ENCODE measurements around the gene CADM1. TPM values are rescaled to one million over a fixed set of nuclear protein-coding genes. Genes with fewer than 3 reads are reported as not detected.

CADM1 gene
- polyA plus RNA-seq, 1 donor (not counting 4 experiments of a cell fraction or from before 2014, with no cell fraction given): 9.5 TPM

DNA sequence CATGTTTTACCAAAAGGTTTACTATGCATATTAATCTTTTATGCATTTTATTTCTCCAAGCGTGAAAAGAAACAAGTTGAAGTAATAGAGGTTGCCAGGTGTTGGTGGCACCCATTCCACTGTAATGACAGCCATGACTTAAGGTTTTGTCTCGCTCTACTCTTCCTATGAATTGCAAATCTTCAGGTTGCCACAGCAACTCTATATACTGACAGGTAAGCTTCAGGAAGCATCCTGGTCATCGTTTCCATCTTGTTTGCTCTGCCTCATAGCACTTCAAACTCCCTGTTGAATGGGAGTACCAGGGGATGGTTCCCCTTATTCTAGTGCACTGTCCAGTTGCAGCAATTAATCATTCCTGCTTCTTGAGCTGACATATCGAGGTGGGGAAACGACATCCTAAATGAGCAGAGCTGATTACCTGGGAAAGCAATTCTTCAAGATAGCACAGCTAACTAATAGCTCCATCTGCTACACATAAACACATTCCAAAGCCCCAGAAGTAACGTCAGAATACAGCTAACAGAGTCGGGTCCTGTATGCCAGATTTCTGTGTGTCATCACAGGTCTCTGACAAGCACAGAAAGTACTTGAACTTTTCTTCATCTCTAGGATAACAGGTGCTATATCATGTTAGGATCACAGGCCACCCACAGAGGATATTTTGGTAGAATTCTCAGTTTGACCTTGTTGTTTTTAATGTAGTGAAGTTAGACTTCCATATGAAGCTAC lies 80.3 kb downstream of the CADM1 start:
- H2AFZ ChIP-seq (ENCODE audit: control insufficient read depth, low read length): no peak overlapping the region
- no peak for DNase-seq (ENCODE audit: low read depth, low spot score)
- FAIRE-seq: no peak
- H3K27me3 ChIP-seq (ENCODE audit: control insufficient read depth, extremely low read depth, insufficient read depth, low read length): no peaks in the 10 kb centered on the region
- no peaks in the 10 kb centered on the region for H3K79me2 ChIP-seq (ENCODE audit: control insufficient read depth, insufficient read depth, low read length)
- H3K4me2 ChIP-seq (ENCODE audit: control insufficient read depth, extremely low read depth, insufficient read depth, low read depth, low read length): no peak overlapping the region
- no peaks in the 10 kb centered on the region for H3K36me3 ChIP-seq (ENCODE audit: control insufficient read depth in 2 of 2, extremely low read depth in 1 of 2, insufficient read depth in 2 of 2, low read length in 2 of 2)
- no peaks in the 10 kb centered on the region for H3K9me3 ChIP-seq (ENCODE audit: control insufficient read depth, low read depth, low read length)
- H3K9me1 ChIP-seq (ENCODE audit: control insufficient read depth, extremely low read depth, insufficient read depth, low read length): no peaks in the 10 kb centered on the region
- dilution Hi-C loops (cut with MboI; ENCODE audit: extremely low pct_ligation_motif_present, low sequenced_read_pairs): no loop called here
- H3K4me1 ChIP-seq (ENCODE audit: control insufficient read depth, extremely low read depth, insufficient read depth, low read length): no peaks in the 10 kb centered on the region
- no peak for TF ChIP-seq EZH2 (IDR thresholded peaks at IDR 0.05; ENCODE audit: low read length)
- TF ChIP-seq, protein P1, sequence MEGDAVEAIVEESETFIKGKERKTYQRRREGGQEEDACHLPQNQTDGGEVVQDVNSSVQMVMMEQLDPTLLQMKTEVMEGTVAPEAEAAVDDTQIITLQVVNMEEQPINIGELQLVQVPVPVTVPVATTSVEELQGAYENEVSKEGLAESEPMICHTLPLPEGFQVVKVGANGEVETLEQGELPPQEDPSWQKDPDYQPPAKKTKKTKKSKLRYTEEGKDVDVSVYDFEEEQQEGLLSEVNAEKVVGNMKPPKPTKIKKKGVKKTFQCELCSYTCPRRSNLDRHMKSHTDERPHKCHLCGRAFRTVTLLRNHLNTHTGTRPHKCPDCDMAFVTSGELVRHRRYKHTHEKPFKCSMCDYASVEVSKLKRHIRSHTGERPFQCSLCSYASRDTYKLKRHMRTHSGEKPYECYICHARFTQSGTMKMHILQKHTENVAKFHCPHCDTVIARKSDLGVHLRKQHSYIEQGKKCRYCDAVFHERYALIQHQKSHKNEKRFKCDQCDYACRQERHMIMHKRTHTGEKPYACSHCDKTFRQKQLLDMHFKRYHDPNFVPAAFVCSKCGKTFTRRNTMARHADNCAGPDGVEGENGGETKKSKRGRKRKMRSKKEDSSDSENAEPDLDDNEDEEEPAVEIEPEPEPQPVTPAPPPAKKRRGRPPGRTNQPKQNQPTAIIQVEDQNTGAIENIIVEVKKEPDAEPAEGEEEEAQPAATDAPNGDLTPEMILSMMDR (optimal IDR thresholded peaks at IDR 0.05 in 1 of 3, IDR thresholded peaks at IDR 0.05 in 1 of 3, conservative IDR thresholded peaks at IDR 0.05 in 1 of 3; ENCODE audit: extremely low read depth in 1 of 3, insufficient read depth in 2 of 3, low read length in 3 of 3): no peak
- H4K20me1 ChIP-seq (ENCODE audit: control insufficient read depth, extremely low read depth, insufficient read depth, low read length): no peaks in the 10 kb centered on the region
- H3K9ac ChIP-seq (ENCODE audit: control insufficient read depth, extremely low read depth, insufficient read depth, low read length): no peak overlapping the region
- H3K4me3 ChIP-seq (ENCODE audit: control insufficient read depth in 2 of 3, extremely low read depth in 1 of 3, insufficient read depth in 2 of 3, low read depth in 1 of 3, low read length in 3 of 3): no peak overlapping the region
- H3K27ac ChIP-seq (ENCODE audit: control insufficient read depth, insufficient read depth, low read length): no peak overlapping the region

DNA sequence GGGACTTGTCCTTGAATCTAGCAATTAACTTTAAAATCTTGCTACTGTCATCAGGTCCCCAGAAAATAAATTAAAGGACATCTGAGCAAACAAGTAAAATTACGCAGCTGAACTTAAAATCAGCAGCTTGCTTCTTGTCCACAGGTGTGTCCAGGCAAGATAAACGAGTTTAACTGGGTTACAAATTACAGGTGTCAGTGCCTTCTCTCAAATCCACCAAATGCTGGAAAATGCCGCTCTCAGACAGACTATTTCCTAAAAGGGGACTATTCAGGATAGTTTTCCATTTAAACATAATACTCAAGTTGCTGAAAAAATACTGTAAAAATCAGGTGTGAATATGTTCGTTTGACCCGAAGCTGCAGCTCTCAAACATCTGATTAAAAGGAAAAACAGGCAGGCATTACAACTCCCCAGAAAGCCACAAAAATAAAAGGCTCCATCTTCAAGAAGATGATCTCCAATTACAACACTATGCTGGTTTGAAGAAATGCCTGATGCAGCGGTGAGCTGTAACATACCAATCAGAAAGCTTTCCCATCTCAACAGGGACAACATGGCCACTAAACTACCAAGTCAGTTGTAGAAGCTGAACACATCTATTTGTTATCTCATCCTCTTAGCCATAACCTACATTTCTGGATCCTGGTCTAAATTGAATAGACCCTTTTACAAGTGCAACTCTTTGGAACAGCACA lies 82.1 kb downstream of the CADM1 start:
- Histone ChIP-seq H3K27ac (ENCODE audit: control insufficient read depth, insufficient read depth, low read length) (no peak overlapping the region), H2AFZ (ENCODE audit: control insufficient read depth, low read length) (no peak overlapping the region), H3K27me3 (ENCODE audit: control insufficient read depth, extremely low read depth, insufficient read depth, low read length) (no peaks in the 10 kb centered on the region), H3K9me1 (ENCODE audit: control insufficient read depth, extremely low read depth, insufficient read depth, low read length) (no peaks in the 10 kb centered on the region), H3K9me3 (ENCODE audit: control insufficient read depth, low read depth, low read length) (no peaks in the 10 kb centered on the region), H3K4me3 (ENCODE audit: control insufficient read depth in 2 of 3, extremely low read depth in 1 of 3, insufficient read depth in 2 of 3, low read depth in 1 of 3, low read length in 3 of 3) (no peak overlapping the region), H3K79me2 (ENCODE audit: control insufficient read depth, insufficient read depth, low read length) (no peaks in the 10 kb centered on the region), H4K20me1 (ENCODE audit: control insufficient read depth, extremely low read depth, insufficient read depth, low read length) (no peaks in the 10 kb centered on the region), H3K4me1 (ENCODE audit: control insufficient read depth, extremely low read depth, insufficient read depth, low read length) (no peaks in the 10 kb centered on the region), H3K36me3 (ENCODE audit: control insufficient read depth in 2 of 2, extremely low read depth in 1 of 2, insufficient read depth in 2 of 2, low read length in 2 of 2) (no peaks in the 10 kb centered on the region), H3K9ac (ENCODE audit: control insufficient read depth, extremely low read depth, insufficient read depth, low read length) (no peak overlapping the region), H3K4me2 (ENCODE audit: control insufficient read depth, extremely low read depth, insufficient read depth, low read depth, low read length) (no peak overlapping the region)
- FAIRE-seq (peak; percentile 51), DNase-seq (ENCODE audit: low read depth, low spot score) (no peak)
- dilution Hi-C loops (cut with MboI; ENCODE audit: extremely low pct_ligation_motif_present, low sequenced_read_pairs): no loop called here
- no peak for TF ChIP-seq EZH2 (IDR thresholded peaks at IDR 0.05; ENCODE audit: low read length)
- TF ChIP-seq, protein P1 (optimal IDR thresholded peaks at IDR 0.05 in 1 of 3, IDR thresholded peaks at IDR 0.05 in 1 of 3, conservative IDR thresholded peaks at IDR 0.05 in 1 of 3; ENCODE audit: extremely low read depth in 1 of 3, insufficient read depth in 2 of 3, low read length in 3 of 3): no peak

Data from keratinocyte (primary cell).